Suprapubic skin (tissue), 4 donors: Measurements from ENCODE around the gene TAOK1. TPM values are rescaled to one million over a fixed set of nuclear protein-coding genes. Genes with fewer than 3 reads are reported as not detected.

Source experiments
- DNase-seq, 2 donors: peaks; one replicate each; pipeline ENCODE4 v3.0.0-alpha.2; 2019; ENCODE audit warnings: low spot score in 2 of 2
- H3K27ac ChIP-seq: fragments of 200-600 bp; sonication (generic); one replicate; pipeline ENCODE4 v1.5.1; 2019
- H3K27me3 ChIP-seq: fragments of 200-600 bp; sonication (generic); one replicate; pipeline ENCODE4 v1.5.1; 2019
- H3K36me3 ChIP-seq: fragments of 200-600 bp; sonication (generic); one replicate; pipeline ENCODE4 v1.5.1; 2019
- H3K4me1 ChIP-seq: fragments of 200-600 bp; sonication (generic); one replicate; pipeline ENCODE4 v1.5.1; 2019
- H3K4me3 ChIP-seq: fragments of 200-600 bp; sonication (generic); one replicate; pipeline ENCODE4 v1.5.1; 2019; ENCODE audit warnings: mild to moderate bottlenecking
- H3K9me3 ChIP-seq: fragments of 200-600 bp; sonication (generic); one replicate; pipeline ENCODE4 v1.5.1; 2019
- CTCF ChIP-seq, 2 donors: fragments of 200-600 bp in 1 of 2; fragments of 450-650 bp in 1 of 2; sonication (generic) in 1 of 2; IDR thresholded peaks; one replicate each; pipeline ENCODE4 v1.5.1; 2016 to 2019; ENCODE audit warnings: antibody characterized with exemption in 2 of 2, mild to moderate bottlenecking in 1 of 2, moderate library complexity in 1 of 2
- EP300 ChIP-seq: sonication (generic); formaldehyde crosslinking; IDR thresholded peaks from one replicate; pipeline ENCODE4 v1.6.1; 2017; ENCODE audit warnings: antibody characterized with exemption
- POLR2A ChIP-seq, 2 donors: fragments of 450-650 bp; IDR thresholded peaks; one replicate each; pipeline ENCODE4 v1.6.1; 2017; ENCODE audit warnings: antibody characterized with exemption in 2 of 2, mild to moderate bottlenecking in 2 of 2, moderate library complexity in 2 of 2
- POLR2AphosphoS5 ChIP-seq, 3 donors: sonication (generic); formaldehyde crosslinking; IDR thresholded peaks; one replicate each; pipeline ENCODE4 v1.6.1; 2017; ENCODE audit warnings: antibody characterized with exemption in 3 of 3
- WGBS: methylation state at CpG from one replicate; pipeline ENCODE4 v1.1.5; 2018; 5-methylcytosine and 5-hydroxymethylcytosine counted together
- total RNA-seq, 4 donors: library from RNA; depleted of rRNA; stranded (reverse); fragments of >200 nt; gene quantifications; one replicate each; pipeline ENCODE4 v1.1.0, GENCODE V29; 2016

Gene TAOK1
- total RNA-seq, 4 donors from 2014 or later = 42.1 to 58.3 (median 51.2) TPM

DNA sequence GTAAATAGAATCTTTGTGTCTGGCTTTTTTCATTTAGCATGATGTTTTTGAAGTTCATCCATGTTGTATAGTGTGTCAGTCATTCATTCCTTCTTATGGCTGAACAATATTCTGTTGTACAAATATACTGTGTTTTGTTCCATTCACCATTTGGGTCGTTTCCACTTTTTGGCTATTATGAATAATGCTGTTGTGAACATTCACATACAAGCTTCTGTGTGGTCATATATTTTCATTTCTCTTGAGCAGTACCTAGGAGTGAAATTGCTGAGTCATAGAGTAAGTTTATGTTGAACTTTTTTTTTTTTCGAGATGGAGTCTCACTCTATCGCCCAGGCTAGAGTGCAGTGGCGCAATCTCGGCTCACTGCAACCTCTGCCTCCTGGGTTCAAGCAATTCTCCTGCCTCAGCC is 32.3 kb upstream of the TAOK1 start:
- no peak overlapping the region for H3K4me3 ChIP-seq
- no peak overlapping the region for H3K27ac ChIP-seq
- TF ChIP-seq EP300 (no peak), CTCF (IDR thresholded peaks at IDR 0.05) (no peak), POLR2A (IDR thresholded peaks at IDR 0.05) (no peak), POLR2AphosphoS5 (IDR thresholded peaks at IDR 0.05) (no peak)
- no peaks in the 10 kb centered on the region for H3K27me3 ChIP-seq
- no peaks in the 10 kb centered on the region for H3K36me3 ChIP-seq
- no peak for DNase-seq
- no peaks in the 10 kb centered on the region for H3K4me1 ChIP-seq
- 82% methylated on average over 5 of the region's 5 CpGs for WGBS
- no peaks in the 10 kb centered on the region for H3K9me3 ChIP-seq

- Histone ChIP-seq H3K4me1 (no peaks in the 10 kb centered on the region), H3K36me3 (no peaks in the 10 kb centered on the region), H3K27ac (no peak overlapping the region), H3K4me3 (no peak overlapping the region), H3K9me3 (no peaks in the 10 kb centered on the region), H3K27me3 (no peaks in the 10 kb centered on the region)
- 90% methylated on average over 1 of the region's 1 CpG for WGBS
- no peak for DNase-seq
- TF ChIP-seq POLR2AphosphoS5 (IDR thresholded peaks at IDR 0.05) (no peak), POLR2A (IDR thresholded peaks at IDR 0.05) (no peak), CTCF (IDR thresholded peaks at IDR 0.05) (no peak), EP300 (no peak)
These were observed 31.7 kb upstream of the TAOK1 start for GRCh38 chr17:29358416-29358815.

DNA sequence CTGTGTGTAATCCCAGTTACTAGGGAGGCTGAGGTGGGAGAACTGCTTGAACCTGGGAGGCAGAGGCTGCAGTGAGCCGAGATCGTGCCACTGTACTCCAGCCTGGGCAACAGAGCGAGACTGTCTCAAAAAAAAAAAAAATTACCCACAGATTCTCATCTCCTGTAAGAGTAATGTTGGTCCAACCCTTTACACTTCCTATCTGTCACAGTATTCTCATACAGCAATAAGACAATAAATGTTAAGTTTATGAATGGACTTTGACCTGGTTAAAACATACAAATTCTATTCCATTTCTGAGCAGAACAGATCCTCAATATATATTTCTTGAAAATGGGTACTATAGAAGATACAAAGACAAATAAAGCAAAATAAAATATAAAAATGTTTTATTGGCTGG is 30.4 kb upstream of the TAOK1 start:
- no peaks in the 10 kb centered on the region for H3K4me1 ChIP-seq
- H3K27ac ChIP-seq = no peak overlapping the region
- 93% methylated on average over 3 of the region's 3 CpGs for WGBS
- no peaks in the 10 kb centered on the region for H3K27me3 ChIP-seq
- no peak overlapping the region for H3K4me3 ChIP-seq
- H3K36me3 ChIP-seq = no peaks in the 10 kb centered on the region
- no peaks in the 10 kb centered on the region for H3K9me3 ChIP-seq
- no peak for DNase-seq
- TF ChIP-seq POLR2A (IDR thresholded peaks at IDR 0.05) = no peak

GRCh38 chr17:29363716-29364115 is 26.4 kb upstream of the TAOK1 start:
- 87% methylated on average over 2 of the region's 2 CpGs for WGBS
- Histone ChIP-seq H3K4me1 (no peaks in the 10 kb centered on the region), H3K27me3 (no peaks in the 10 kb centered on the region), H3K9me3 (no peaks in the 10 kb centered on the region), H3K27ac (no peak overlapping the region), H3K4me3 (no peak overlapping the region), H3K36me3 (no peaks in the 10 kb centered on the region)
- no peak for DNase-seq
- TF ChIP-seq CTCF (IDR thresholded peaks at IDR 0.05) (no peak), EP300 (no peak), POLR2A (IDR thresholded peaks at IDR 0.05) (no peak), POLR2AphosphoS5 (IDR thresholded peaks at IDR 0.05) (no peak)

DNA sequence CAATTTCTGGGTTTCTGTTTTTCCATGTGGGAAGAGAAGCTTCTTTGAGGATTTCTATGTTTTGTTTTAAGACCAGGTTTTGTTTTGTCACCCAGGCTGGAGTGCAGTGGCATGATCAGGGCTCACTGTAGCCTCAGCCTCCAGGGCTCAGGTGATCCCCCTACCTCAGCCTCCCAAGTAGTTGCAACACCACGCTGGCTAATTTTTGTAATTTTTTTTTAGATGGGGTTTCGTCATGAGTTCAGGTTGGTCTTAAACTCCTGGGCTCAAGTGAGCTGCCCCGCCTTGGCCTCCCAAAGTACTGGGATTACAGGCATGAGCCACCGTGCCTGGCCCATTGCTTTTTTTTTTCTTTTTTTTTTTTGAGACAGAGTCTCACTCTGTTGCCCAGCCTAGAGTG is 25.5 kb upstream of the TAOK1 start:
- Histone ChIP-seq H3K36me3 (no peaks in the 10 kb centered on the region), H3K4me3 (no peak overlapping the region), H3K9me3 (no peaks in the 10 kb centered on the region), H3K4me1 (no peaks in the 10 kb centered on the region), H3K27ac (no peak overlapping the region), H3K27me3 (no peaks in the 10 kb centered on the region)
- 92% methylated on average over 4 of the region's 4 CpGs for WGBS
- DNase-seq = no peak
- TF ChIP-seq CTCF (IDR thresholded peaks at IDR 0.05) (no peak), EP300 (no peak), POLR2A (IDR thresholded peaks at IDR 0.05) (no peak), POLR2AphosphoS5 (IDR thresholded peaks at IDR 0.05) (no peak)

- H3K4me3 ChIP-seq = no peak overlapping the region
- H3K27me3 ChIP-seq = no peaks in the 10 kb centered on the region
- DNase-seq = no peak
- H3K9me3 ChIP-seq = no peaks in the 10 kb centered on the region
- no peak for TF ChIP-seq POLR2A (IDR thresholded peaks at IDR 0.05)
- TF ChIP-seq POLR2AphosphoS5 (IDR thresholded peaks at IDR 0.05) = no peak
- TF ChIP-seq CTCF (IDR thresholded peaks at IDR 0.05) = no peak
- TF ChIP-seq EP300 = no peak
- H3K36me3 ChIP-seq = no peaks in the 10 kb centered on the region
- no peaks in the 10 kb centered on the region for H3K4me1 ChIP-seq
- H3K27ac ChIP-seq = no peak overlapping the region
These were observed 22.0 kb upstream of the TAOK1 start for GRCh38 chr17:29368161-29368560.
